Naive thymus-derived CD8-positive, alpha-beta T cell (primary cell): ENCODE data around the gene FAM241A. TPM values are rescaled to one million over a fixed set of nuclear protein-coding genes. Genes with fewer than 3 reads are reported as not detected.

Source experiments
- ATAC-seq, 2 donors: fragments of 150-1000 bp; cut with Tn5 transposase in 1 of 2; sonication (Bioruptor Pico), chemical (Tn5 transposase) in 1 of 2; 1 replicate in 1 of 2; 2 replicates in 1 of 2; pipeline ENCODE4 v1.10.0; 2021; ENCODE audit warnings: mild to moderate bottlenecking in 2 of 2, moderate library complexity in 2 of 2
- POLR2A ChIA-PET: fragments of 350-600 bp; sonication (Branson Sonifier 250); formaldehyde crosslinking; loops from one replicate; lab custom pipeline; 2021; ENCODE audit warnings: antibody characterized with exemption; lab: Charles Lee
- DNase-seq, 10 donors: peaks; one replicate each; pipeline versions ENCODE4 v3.0.0 to v3.0.0-alpha.2; 2020 to 2022
- H3K27ac Mint-ChIP-seq, 10 donors: one replicate each; pipeline ENCODE4 v1.8.0; 2020 to 2022; ENCODE audit warnings: mild to moderate bottlenecking in 10 of 10, mixed read lengths in 10 of 10, moderate library complexity in 4 of 10, inconsistent platforms in 1 of 10
- H3K27me3 Mint-ChIP-seq, 5 donors: one replicate each; pipeline ENCODE4 v1.8.0; 2021 to 2022; ENCODE audit warnings: mixed read lengths in 5 of 5
- H3K36me3 Mint-ChIP-seq, 3 donors: one replicate each; pipeline ENCODE4 v1.8.0; 2020 to 2022; ENCODE audit warnings: mixed read lengths in 3 of 3, mild to moderate bottlenecking in 2 of 3, inconsistent platforms in 1 of 3
- H3K4me1 Mint-ChIP-seq, 4 donors: one replicate each; pipeline ENCODE4 v1.8.0; 2021 to 2022; ENCODE audit warnings: mixed read lengths in 4 of 4
- H3K4me3 Mint-ChIP-seq, 10 donors: one replicate each; pipeline ENCODE4 v1.8.0; 2020 to 2022; ENCODE audit warnings: mild to moderate bottlenecking in 10 of 10, mixed read lengths in 10 of 10, moderate library complexity in 6 of 10, inconsistent platforms in 1 of 10
- H3K9me3 Mint-ChIP-seq, 9 donors: one replicate each; pipeline ENCODE4 v1.8.0; 2020 to 2022; ENCODE audit warnings: mixed read lengths in 9 of 9, mild to moderate bottlenecking in 3 of 9, inconsistent platforms in 1 of 9, moderate library complexity in 1 of 9
- polyA plus RNA-seq, 3 donors: library from polyadenylated mRNA; unstranded; fragments of 300-500 nt; fragmentation: Illumina TruSeq; gene quantifications; one replicate each; pipeline ENCODE4 v1.2.3, GENCODE V29; 2021
- total RNA-seq, 8 experiments: library from RNA in 2 of 8; stranded (reverse) in 2 of 8; gene quantifications; one replicate each; pipeline ENCODE4 v1.2.3 and lab custom pipeline; 2021 to 2026

FAM241A gene
- total and polyA plus RNA-seq, 5 experiments from 2014 or later: 2.8 to 5.3 (median 3.7) TPM

GRCh38 chr4:112231779-112232713, 86.8 kb downstream of the FAM241A start, which contains the start of gene AP1AR:
AP1AR (plus strand) TSS chr4:112231787; CDS start chr4:112232092, 305 bp downstream.
- H3K9me3 Mint-ChIP-seq: no peaks in the 10 kb centered on the region
- peaks cover 0 to 5% (median 0%) of the 10 kb centered on the region in 3 donors for H3K36me3 Mint-ChIP-seq
- DNase-seq: peak; percentile 55 to 87 (median 77)
- H3K27me3 Mint-ChIP-seq: peaks cover 0 to 1% (median 0%) of the 10 kb centered on the region in 5 donors
- peak; percentile 58 to 62 for ATAC-seq
- H3K27ac Mint-ChIP-seq: peak within 1 kb of the TSS; percentile 98 to 100 (median 99)
- POLR2A ChIA-PET: interaction anchor here (1.0 to 2.3 kb wide), 9 partner anchors 11 to 405 kb away, joined by 3 to 11 read pairs (median 6); partner anchors contain the start of genes LARP7, TIFA and ZGRF1
- peaks cover 19 to 45% (median 43%) of the 10 kb centered on the region in 4 donors for H3K4me1 Mint-ChIP-seq
- H3K4me3 Mint-ChIP-seq: peak within 1 kb of the TSS; percentile 91 to 99 (median 96)

- peak overlapping the region in 1 of 10 donors; percentile 7 for H3K4me3 Mint-ChIP-seq
- ATAC-seq (no peak), DNase-seq (peak; percentile 22 to 74 (median 46))
- POLR2A ChIA-PET: no interaction called here
- H3K27ac Mint-ChIP-seq: no peak overlapping the region
- peaks cover 36 to 61% (median 55%) of the 10 kb centered on the region in 4 donors for H3K4me1 Mint-ChIP-seq
- H3K36me3 Mint-ChIP-seq: peaks cover 0 to 10% (median 0%) of the 10 kb centered on the region in 3 donors
- H3K9me3 Mint-ChIP-seq: no peaks in the 10 kb centered on the region
- H3K27me3 Mint-ChIP-seq: no peaks in the 10 kb centered on the region
Observed at GRCh38 chr4:112234952-112235609, 89.8 kb downstream of the FAM241A start.

GRCh38 chr4:112236040-112236439, 90.8 kb downstream of the FAM241A start:
- H3K4me1 Mint-ChIP-seq: peaks cover 40 to 64% (median 52%) of the 10 kb centered on the region in 4 donors
- H3K9me3 Mint-ChIP-seq: no peaks in the 10 kb centered on the region
- no peak for ATAC-seq
- H3K27ac Mint-ChIP-seq: peak overlapping the region in 1 of 10 donors; percentile 39
- no peaks in the 10 kb centered on the region for H3K27me3 Mint-ChIP-seq
- DNase-seq: no peak
- H3K36me3 Mint-ChIP-seq: peaks cover 0 to 13% (median 0%) of the 10 kb centered on the region in 3 donors
- POLR2A ChIA-PET: no interaction called here
- no peak overlapping the region for H3K4me3 Mint-ChIP-seq

GRCh38 chr4:112238833-112239232, 93.6 kb downstream of the FAM241A start:
- no peak for DNase-seq
- ATAC-seq: no peak
- Mint-ChIP-seq H3K4me1 (peaks cover 34 to 53% (median 42%) of the 10 kb centered on the region in 4 donors), H3K36me3 (peaks cover 0 to 17% (median 6%) of the 10 kb centered on the region in 3 donors), H3K27ac (peak overlapping the region in 1 of 10 donors; percentile 20), H3K27me3 (no peaks in the 10 kb centered on the region), H3K9me3 (no peaks in the 10 kb centered on the region), H3K4me3 (no peak overlapping the region)
- POLR2A ChIA-PET: no interaction called here

Other genes starting within 250 kb of the FAM241A start
- gene AP1AR, start 86.3 kb downstream of the FAM241A start, total RNA-seq: 10 to 100 TPM; 21.3 to 23.7 TPM
- 10 to 100 TPM; 16.1 to 28.9 (median 16.8) TPM for gene AP1AR, start 86.3 kb downstream of the FAM241A start, polyA plus RNA-seq
- 10 to 100 TPM; 11.4 to 12.6 TPM for gene TIFA, start 140.4 kb downstream of the FAM241A start, total RNA-seq
- 10 to 100 TPM in 2 of 3 donors, 1 to 10 TPM in 1; 9.7 to 15.8 (median 13.7) TPM for gene TIFA, start 140.4 kb downstream of the FAM241A start, polyA plus RNA-seq
- gene ALPK1, start 151.9 kb downstream of the FAM241A start, total RNA-seq: 10 to 100 TPM; 11.3 to 12.6 TPM
- 1 to 10 TPM; 2.3 to 4.9 (median 3.8) TPM for gene ALPK1, start 151.9 kb downstream of the FAM241A start, polyA plus RNA-seq